ENCODE measurements around the gene PTPRR. TPM values are rescaled to one million over a fixed set of nuclear protein-coding genes. Genes with fewer than 3 reads are reported as not detected.

Gene PTPRR
- total and polyA plus RNA-seq, 2 of the 13 experiments (the other 11 are each of a cell fraction or from before 2014, with no cell fraction given): not detected

DNA sequence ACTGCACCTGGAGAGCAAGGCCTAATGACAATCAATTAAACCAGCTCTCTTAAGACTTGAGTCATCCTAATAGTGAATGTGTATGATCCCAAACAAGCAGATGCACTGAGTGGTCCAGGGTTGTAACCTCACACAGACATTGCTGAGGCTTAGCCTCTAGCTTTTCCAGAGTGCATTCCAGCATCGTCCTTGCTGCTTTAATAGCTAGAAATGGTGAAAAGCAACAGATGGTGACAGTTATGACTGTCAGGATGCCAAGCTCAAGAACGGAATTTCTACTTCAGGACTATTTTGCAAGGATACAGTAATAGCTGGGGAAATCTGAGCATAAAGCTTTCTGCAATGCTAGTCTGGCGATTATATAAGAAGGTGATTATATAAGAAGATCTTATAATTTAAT lies 34.6 kb downstream of the PTPRR start (continued):
- no peak for TF ChIP-seq ZNF781 (CRISPR knock-in tag; IDR thresholded peaks at IDR 0.05; ENCODE audit: borderline replicate concordance, not compliant biosample characterization)
- no peak for TF ChIP-seq ASH2L (IDR thresholded peaks at IDR 0.05; ENCODE audit: insufficient read length, low read depth, low read length)

DNA sequence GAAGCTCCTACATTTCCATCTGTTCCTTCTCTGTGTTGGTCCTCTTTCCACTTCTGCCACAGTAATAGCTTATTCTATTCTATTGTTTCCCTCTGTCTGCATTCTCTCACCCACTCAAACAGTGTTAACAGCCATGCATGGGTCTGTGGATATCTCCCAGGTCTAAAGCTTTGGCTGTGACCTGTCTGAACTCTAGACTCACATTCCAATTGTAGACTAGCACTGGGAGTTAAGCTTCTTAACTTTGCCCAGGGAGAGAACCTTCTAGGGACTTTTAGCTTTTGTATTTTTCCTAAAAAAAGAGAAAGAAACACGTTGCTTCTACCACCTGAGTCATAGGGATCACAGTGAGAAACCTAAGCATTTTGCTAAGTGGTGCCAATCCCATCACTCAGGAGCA lies 36.7 kb downstream of the PTPRR start:
- H3K9me3 ChIP-seq (ENCODE audit: low read length): no peaks in the 10 kb centered on the region
- no peak overlapping the region for H3K4me2 ChIP-seq (ENCODE audit: low read depth, low read length)
- no peaks in the 10 kb centered on the region for H3K79me2 ChIP-seq (ENCODE audit: insufficient read depth, low read length)
- ChIA-PET POLR2A (no interaction called here), CTCF (ENCODE audit: low intra/inter-chr PET ratio, low total read pairs) (no interaction called here)
- no peak overlapping the region for H2AFZ ChIP-seq (ENCODE audit: low read length)
- no peaks in the 10 kb centered on the region for H4K20me1 ChIP-seq (ENCODE audit: insufficient read depth, low read length)
- no peak for FAIRE-seq
- no peak for DNase-seq (ENCODE audit: low spot score)
- in situ Hi-C loops (cut with HindIII; ENCODE audit: extremely low pct_ligation_motif_present, low pct_unique_long_range_greater_than_20kb): no loop called here
- intact Hi-C loops (cut with micrococcal nuclease; ENCODE audit: unreplicated experiment): no loop called here
- WGBS (ENCODE audit: low lambda C conversion rate): 0% methylated on average over 1 of the region's 1 CpG
- H3K4me1 ChIP-seq (ENCODE audit: insufficient read depth, low read length): no peaks in the 10 kb centered on the region
- no peak overlapping the region for H3K9ac ChIP-seq (ENCODE audit: insufficient read depth, low read depth, low read length)
- BruUV-seq (replicated peaks): no TSS peak
- ATAC-seq: no peak
- H3K27ac ChIP-seq (ENCODE audit: extremely low read length, insufficient read depth, low read length): no peak overlapping the region
- H3K36me3 ChIP-seq (replicated peaks in 1 of 2; ENCODE audit: control insufficient read depth in 1 of 2, insufficient read depth in 2 of 2, low read length in 2 of 2): no peaks in the 10 kb centered on the region
- no peak overlapping the region for H3K4me3 ChIP-seq (replicated peaks in 1 of 3; ENCODE audit: insufficient read depth in 1 of 3, low read depth in 2 of 3, low read length in 3 of 3)
- H3K27me3 ChIP-seq (ENCODE audit: control insufficient read depth in 1 of 2, insufficient read depth in 2 of 2, low read length in 2 of 2): no peaks in the 10 kb centered on the region
- TF ChIP-seq HHEX (CRISPR knock-in tag; IDR thresholded peaks at IDR 0.05): no peak
- TF ChIP-seq, protein P1, sequence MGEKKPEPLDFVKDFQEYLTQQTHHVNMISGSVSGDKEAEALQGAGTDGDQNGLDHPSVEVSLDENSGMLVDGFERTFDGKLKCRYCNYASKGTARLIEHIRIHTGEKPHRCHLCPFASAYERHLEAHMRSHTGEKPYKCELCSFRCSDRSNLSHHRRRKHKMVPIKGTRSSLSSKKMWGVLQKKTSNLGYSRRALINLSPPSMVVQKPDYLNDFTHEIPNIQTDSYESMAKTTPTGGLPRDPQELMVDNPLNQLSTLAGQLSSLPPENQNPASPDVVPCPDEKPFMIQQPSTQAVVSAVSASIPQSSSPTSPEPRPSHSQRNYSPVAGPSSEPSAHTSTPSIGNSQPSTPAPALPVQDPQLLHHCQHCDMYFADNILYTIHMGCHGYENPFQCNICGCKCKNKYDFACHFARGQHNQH (CRISPR knock-in tag; IDR thresholded peaks at IDR 0.05): no peak
- TF ChIP-seq BORCS8-MEF2B (CRISPR knock-in tag; IDR thresholded peaks at IDR 0.05): no peak
- no peak for TF ChIP-seq ISX (CRISPR knock-in tag; conservative IDR thresholded peaks at IDR 0.05)
- TF ChIP-seq ZNF672 (CRISPR knock-in tag; IDR thresholded peaks at IDR 0.05): no peak
- no peak for TF ChIP-seq GATAD2A (CRISPR knock-in tag; IDR thresholded peaks at IDR 0.05)
- TF ChIP-seq ZNF180 (CRISPR knock-in tag; IDR thresholded peaks at IDR 0.05; ENCODE audit: borderline replicate concordance, low read depth): no peak
- TF ChIP-seq SNRNP70 (IDR thresholded peaks at IDR 0.05; ENCODE audit: low read depth, low read length): no peak
- no peak for TF ChIP-seq SRF (IDR thresholded peaks at IDR 0.05; ENCODE audit: low read depth, low read length)
- TF ChIP-seq, protein P2, sequence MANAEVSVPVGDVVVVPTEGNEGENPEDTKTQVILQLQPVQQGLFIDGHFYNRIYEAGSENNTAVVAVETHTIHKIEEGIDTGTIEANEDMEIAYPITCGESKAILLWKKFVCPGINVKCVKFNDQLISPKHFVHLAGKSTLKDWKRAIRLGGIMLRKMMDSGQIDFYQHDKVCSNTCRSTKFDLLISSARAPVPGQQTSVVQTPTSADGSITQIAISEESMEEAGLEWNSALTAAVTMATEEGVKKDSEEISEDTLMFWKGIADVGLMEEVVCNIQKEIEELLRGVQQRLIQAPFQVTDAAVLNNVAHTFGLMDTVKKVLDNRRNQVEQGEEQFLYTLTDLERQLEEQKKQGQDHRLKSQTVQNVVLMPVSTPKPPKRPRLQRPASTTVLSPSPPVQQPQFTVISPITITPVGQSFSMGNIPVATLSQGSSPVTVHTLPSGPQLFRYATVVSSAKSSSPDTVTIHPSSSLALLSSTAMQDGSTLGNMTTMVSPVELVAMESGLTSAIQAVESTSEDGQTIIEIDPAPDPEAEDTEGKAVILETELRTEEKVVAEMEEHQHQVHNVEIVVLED (CRISPR knock-in tag; IDR thresholded peaks at IDR 0.05; ENCODE audit: borderline replicate concordance): no peak
- no peak for TF ChIP-seq ZNF232 (CRISPR knock-in tag; IDR thresholded peaks at IDR 0.05; ENCODE audit: borderline replicate concordance)
- TF ChIP-seq, protein P3, sequence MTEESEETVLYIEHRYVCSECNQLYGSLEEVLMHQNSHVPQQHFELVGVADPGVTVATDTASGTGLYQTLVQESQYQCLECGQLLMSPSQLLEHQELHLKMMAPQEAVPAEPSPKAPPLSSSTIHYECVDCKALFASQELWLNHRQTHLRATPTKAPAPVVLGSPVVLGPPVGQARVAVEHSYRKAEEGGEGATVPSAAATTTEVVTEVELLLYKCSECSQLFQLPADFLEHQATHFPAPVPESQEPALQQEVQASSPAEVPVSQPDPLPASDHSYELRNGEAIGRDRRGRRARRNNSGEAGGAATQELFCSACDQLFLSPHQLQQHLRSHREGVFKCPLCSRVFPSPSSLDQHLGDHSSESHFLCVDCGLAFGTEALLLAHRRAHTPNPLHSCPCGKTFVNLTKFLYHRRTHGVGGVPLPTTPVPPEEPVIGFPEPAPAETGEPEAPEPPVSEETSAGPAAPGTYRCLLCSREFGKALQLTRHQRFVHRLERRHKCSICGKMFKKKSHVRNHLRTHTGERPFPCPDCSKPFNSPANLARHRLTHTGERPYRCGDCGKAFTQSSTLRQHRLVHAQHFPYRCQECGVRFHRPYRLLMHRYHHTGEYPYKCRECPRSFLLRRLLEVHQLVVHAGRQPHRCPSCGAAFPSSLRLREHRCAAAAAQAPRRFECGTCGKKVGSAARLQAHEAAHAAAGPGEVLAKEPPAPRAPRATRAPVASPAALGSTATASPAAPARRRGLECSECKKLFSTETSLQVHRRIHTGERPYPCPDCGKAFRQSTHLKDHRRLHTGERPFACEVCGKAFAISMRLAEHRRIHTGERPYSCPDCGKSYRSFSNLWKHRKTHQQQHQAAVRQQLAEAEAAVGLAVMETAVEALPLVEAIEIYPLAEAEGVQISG (CRISPR knock-in tag; IDR thresholded peaks at IDR 0.05): no peak
- TF ChIP-seq, protein P4, sequence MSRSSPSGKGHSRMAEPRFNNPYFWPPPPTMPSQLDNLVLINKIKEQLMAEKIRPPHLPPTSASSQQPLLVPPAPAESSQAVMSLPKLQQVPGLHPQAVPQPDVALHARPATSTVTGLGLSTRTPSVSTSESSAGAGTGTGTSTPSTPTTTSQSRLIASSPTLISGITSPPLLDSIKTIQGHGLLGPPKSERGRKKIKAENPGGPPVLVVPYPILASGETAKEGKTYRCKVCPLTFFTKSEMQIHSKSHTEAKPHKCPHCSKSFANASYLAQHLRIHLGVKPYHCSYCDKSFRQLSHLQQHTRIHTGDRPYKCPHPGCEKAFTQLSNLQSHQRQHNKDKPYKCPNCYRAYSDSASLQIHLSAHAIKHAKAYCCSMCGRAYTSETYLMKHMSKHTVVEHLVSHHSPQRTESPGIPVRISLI (CRISPR knock-in tag; IDR thresholded peaks at IDR 0.05; ENCODE audit: borderline replicate concordance): no peak

Measured in HepG2 (cell line).